Naive B cell (primary cell): ENCODE measurements around the gene TLR10. TPM values are rescaled to one million over a fixed set of nuclear protein-coding genes. Genes with fewer than 3 reads are reported as not detected.
A peak's percentile ranks its signal among the peaks of the same experiment; 100 is the strongest.
"Not testable (repeated sequence)": the region's sequence is repeated elsewhere in the genome, so short reads cannot be mapped to it uniquely, and the experiment has no call there.

Source experiments
- ATAC-seq, 2 donors: fragments of 150-1000 bp; cut with Tn5 transposase; 2 replicates each; pipeline ENCODE4 v1.10.0; 2021; ENCODE audit warnings: low read depth in 2 of 2, mild to moderate bottlenecking in 2 of 2, moderate library complexity in 2 of 2
- DNase-seq: peaks from one replicate; pipeline ENCODE4 v3.0.0; 2022
- H3K27ac Mint-ChIP-seq, 6 donors: one replicate each; pipeline ENCODE4 v1.8.0; 2020 to 2022; ENCODE audit warnings: mild to moderate bottlenecking in 6 of 6, mixed read lengths in 6 of 6, moderate library complexity in 5 of 6, inconsistent platforms in 2 of 6
- H3K27me3 Mint-ChIP-seq, 3 donors: one replicate each; pipeline ENCODE4 v1.8.0; 2021 to 2022; ENCODE audit warnings: mixed read lengths in 3 of 3, mild to moderate bottlenecking in 1 of 3
- H3K36me3 Mint-ChIP-seq, 2 donors: one replicate each; pipeline ENCODE4 v1.8.0; 2020 to 2022; ENCODE audit warnings: mixed read lengths in 2 of 2, inconsistent platforms in 1 of 2, mild to moderate bottlenecking in 1 of 2
- H3K4me1 Mint-ChIP-seq, 3 donors: one replicate each; pipeline ENCODE4 v1.8.0; 2020 to 2022; ENCODE audit warnings: mixed read lengths in 3 of 3, inconsistent platforms in 1 of 3, mild to moderate bottlenecking in 1 of 3, moderate library complexity in 1 of 3
- H3K4me3 Mint-ChIP-seq, 8 donors: one replicate each; pipeline ENCODE4 v1.8.0; 2020 to 2022; ENCODE audit warnings: mild to moderate bottlenecking in 8 of 8, mixed read lengths in 8 of 8, moderate library complexity in 8 of 8, inconsistent platforms in 2 of 8
- H3K9me3 Mint-ChIP-seq, 7 donors: one replicate each; pipeline ENCODE4 v1.8.0; 2020 to 2022; ENCODE audit warnings: mixed read lengths in 7 of 7, mild to moderate bottlenecking in 5 of 7, inconsistent platforms in 2 of 7, moderate library complexity in 1 of 7
- polyA plus RNA-seq, 6 donors: library from polyadenylated mRNA; unstranded; fragments of 300-500 nt; fragmentation: Illumina TruSeq; gene quantifications; one replicate each; pipeline ENCODE4 v1.2.3, GENCODE V29; 2021; ENCODE audit warnings: low read depth in 6 of 6

TLR10 gene
- polyA plus RNA-seq, 6 donors from 2014 or later, result 87.3 to 180 (median 116) TPM

GRCh38 chr4:38814386-38814785 lies 31.6 kb upstream of the TLR10 start:
- DNase-seq (no peak), ATAC-seq (no peak)
- Mint-ChIP-seq H3K36me3 (peaks cover 12 to 24% of the 10 kb centered on the region in 2 donors), H3K27me3 (no peaks in the 10 kb centered on the region), H3K9me3 (peaks cover 0 to 12% (median 5%) of the 10 kb centered on the region in 7 donors), H3K27ac (peak overlapping the region in 5 of 6 donors; percentile 82 to 99 (median 89)), H3K4me1 (peaks cover 46 to 69% (median 55%) of the 10 kb centered on the region in 3 donors), H3K4me3 (peak overlapping the region in 3 of 8 donors; percentile 0 to 41 (median 22))

GRCh38 chr4:38811297-38811696 lies 28.5 kb upstream of the TLR10 start:
- DNase-seq (no peak), ATAC-seq (no peak)
- Mint-ChIP-seq H3K9me3 (peaks cover 0 to 12% (median 5%) of the 10 kb centered on the region in 7 donors), H3K27me3 (no peaks in the 10 kb centered on the region), H3K4me1 (peaks cover 36 to 55% (median 52%) of the 10 kb centered on the region in 3 donors), H3K36me3 (peaks cover 12 to 24% of the 10 kb centered on the region in 2 donors), H3K27ac (peak overlapping the region in 1 of 6 donors; percentile 20), H3K4me3 (peak overlapping the region in 1 of 8 donors; percentile 73)

GRCh38 chr4:38807462-38807861 lies 24.7 kb upstream of the TLR10 start:
- H3K4me1 Mint-ChIP-seq, result peaks cover 37 to 58% (median 55%) of the 10 kb centered on the region in 3 donors
- ATAC-seq, H3K27ac Mint-ChIP-seq, DNase-seq, H3K27me3 Mint-ChIP-seq, H3K4me3 Mint-ChIP-seq: not testable (repeated sequence)
- H3K36me3 Mint-ChIP-seq, result peaks cover 10 to 12% of the 10 kb centered on the region in 2 donors
- H3K9me3 Mint-ChIP-seq, result peaks cover 4 to 11% (median 6%) of the 10 kb centered on the region in 7 donors

GRCh38 chr4:38806251-38806650 lies 23.5 kb upstream of the TLR10 start:
- H3K27me3 Mint-ChIP-seq, DNase-seq, ATAC-seq: not testable (repeated sequence)
- peak overlapping the region; percentile 39 to 99 (median 96) for H3K27ac Mint-ChIP-seq
- peaks cover 5 to 18% (median 10%) of the 10 kb centered on the region in 7 donors for H3K9me3 Mint-ChIP-seq
- peaks cover 17 to 20% of the 10 kb centered on the region in 2 donors for H3K36me3 Mint-ChIP-seq
- peaks cover 40 to 68% (median 58%) of the 10 kb centered on the region in 3 donors for H3K4me1 Mint-ChIP-seq
- peak overlapping the region in 6 of 8 donors; percentile 88 to 99 (median 96) for H3K4me3 Mint-ChIP-seq

- peak; percentile 75 for ATAC-seq
- Mint-ChIP-seq H3K9me3 (peaks cover 5 to 24% (median 12%) of the 10 kb centered on the region in 7 donors), H3K27me3 (no peaks in the 10 kb centered on the region), H3K4me3 (peak overlapping the region; percentile 84 to 99 (median 96)), H3K36me3 (peaks cover 23 to 26% of the 10 kb centered on the region in 2 donors), H3K4me1 (peaks cover 38 to 66% (median 57%) of the 10 kb centered on the region in 3 donors), H3K27ac (peak overlapping the region; percentile 94 to 99 (median 96))
- DNase-seq, result peak; percentile 79
These were observed 22.8 kb upstream of the TLR10 start for GRCh38 chr4:38805530-38806145.

- peak; percentile 72 for DNase-seq
- Mint-ChIP-seq H3K36me3 (peaks cover 31 to 35% of the 10 kb centered on the region in 2 donors), H3K4me3 (peak within 1 kb of the TSS; percentile 84 to 99 (median 96)), H3K4me1 (peaks cover 39 to 66% (median 63%) of the 10 kb centered on the region in 3 donors), H3K9me3 (peaks cover 8 to 32% (median 21%) of the 10 kb centered on the region in 7 donors), H3K27ac (peak within 1 kb of the TSS; percentile 94 to 99 (median 96)), H3K27me3 (no peaks in the 10 kb centered on the region)
- peak; percentile 63 to 71 for ATAC-seq
These were observed 22.0 kb upstream of the TLR10 start, which contains the start of gene TLR1 for GRCh38 chr4:38804654-38805295. TSS of gene TLR1 (minus strand) at chr4:38804791. CDS start at chr4:38798831, 5,960 bp downstream.

GRCh38 chr4:38803833-38804653 lies 21.3 kb upstream of the TLR10 start:
- peaks cover 39 to 42% of the 10 kb centered on the region in 2 donors for H3K36me3 Mint-ChIP-seq
- ATAC-seq (peak; percentile 5 to 11), DNase-seq (peak; percentile 31)
- no peaks in the 10 kb centered on the region for H3K27me3 Mint-ChIP-seq
- H3K4me1 Mint-ChIP-seq, result peaks cover 41 to 65% (median 60%) of the 10 kb centered on the region in 3 donors
- H3K9me3 Mint-ChIP-seq, result peaks cover 11 to 40% (median 26%) of the 10 kb centered on the region in 7 donors
- H3K4me3 Mint-ChIP-seq, result peak overlapping the region; percentile 84 to 99 (median 96)
- H3K27ac Mint-ChIP-seq, result peak overlapping the region; percentile 94 to 99 (median 96)

GRCh38 chr4:38802561-38803355 lies 20.0 kb upstream of the TLR10 start:
- Mint-ChIP-seq H3K27me3 (no peaks in the 10 kb centered on the region), H3K9me3 (peaks cover 13 to 49% (median 33%) of the 10 kb centered on the region in 7 donors), H3K36me3 (peaks cover 48 to 51% of the 10 kb centered on the region in 2 donors)

GRCh38 chr4:38800961-38801450 lies 18.2 kb upstream of the TLR10 start:
- no peak for DNase-seq
- Mint-ChIP-seq H3K27ac (peak overlapping the region in 2 of 6 donors; percentile 26 to 42), H3K36me3 (peaks cover 61% of the 10 kb centered on the region in 2 donors), H3K9me3 (peaks cover 13 to 60% (median 45%) of the 10 kb centered on the region in 7 donors), H3K4me1 (peaks cover 38 to 57% (median 49%) of the 10 kb centered on the region in 3 donors), H3K4me3 (peak overlapping the region in 4 of 8 donors; percentile 29 to 74 (median 50)), H3K27me3 (no peaks in the 10 kb centered on the region)
- ATAC-seq, result no peak

More at GRCh38 chr4:38802561-38803355, 20.0 kb upstream of the TLR10 start:
- Mint-ChIP-seq H3K4me1 (peaks cover 42 to 65% (median 60%) of the 10 kb centered on the region in 3 donors), H3K4me3 (peak overlapping the region; percentile 71 to 99 (median 96)), H3K27ac (peak overlapping the region; percentile 34 to 99 (median 88))
- ATAC-seq (no peak), DNase-seq (no peak)

GRCh38 chr4:38800366-38800765 lies 17.6 kb upstream of the TLR10 start:
- H3K9me3 Mint-ChIP-seq, result peaks cover 13 to 67% (median 50%) of the 10 kb centered on the region in 7 donors
- H3K27ac Mint-ChIP-seq, result peak overlapping the region in 2 of 6 donors; percentile 16 to 54
- peaks cover 67 to 68% of the 10 kb centered on the region in 2 donors for H3K36me3 Mint-ChIP-seq
- H3K4me1 Mint-ChIP-seq, result peaks cover 33 to 51% (median 43%) of the 10 kb centered on the region in 3 donors
- ATAC-seq (no peak), DNase-seq (no peak)
- H3K27me3 Mint-ChIP-seq, result no peaks in the 10 kb centered on the region
- peak overlapping the region in 2 of 8 donors; percentile 40 to 49 for H3K4me3 Mint-ChIP-seq

- peaks cover 16 to 18% (median 18%) of the 10 kb centered on the region in 3 donors for H3K4me1 Mint-ChIP-seq
- ATAC-seq, result no peak
- H3K4me3 Mint-ChIP-seq, result peak overlapping the region in 1 of 8 donors; percentile 11
- no peaks in the 10 kb centered on the region for H3K27me3 Mint-ChIP-seq
- H3K9me3 Mint-ChIP-seq, result peaks cover 8 to 67% (median 44%) of the 10 kb centered on the region in 7 donors
- DNase-seq, result no peak
- peak overlapping the region in 1 of 6 donors; percentile 17 for H3K27ac Mint-ChIP-seq
- peaks cover 60 to 62% of the 10 kb centered on the region in 2 donors for H3K36me3 Mint-ChIP-seq
These were observed 12.3 kb upstream of the TLR10 start for GRCh38 chr4:38795087-38795486.

GRCh38 chr4:38794051-38794450 lies 11.3 kb upstream of the TLR10 start:
- ATAC-seq, result no peak
- DNase-seq, result no peak
- no peaks in the 10 kb centered on the region for H3K27me3 Mint-ChIP-seq
- peaks cover 54 to 55% of the 10 kb centered on the region in 2 donors for H3K36me3 Mint-ChIP-seq
- H3K4me3 Mint-ChIP-seq, result no peak overlapping the region
- H3K9me3 Mint-ChIP-seq, result peaks cover 2 to 63% (median 43%) of the 10 kb centered on the region in 7 donors
- H3K4me1 Mint-ChIP-seq, result peaks cover 10 to 14% (median 13%) of the 10 kb centered on the region in 3 donors
- H3K27ac Mint-ChIP-seq, result peak overlapping the region in 2 of 6 donors; percentile 34 to 50
